ENCODE data around the gene RFFL. TPM values are rescaled to one million over a fixed set of nuclear protein-coding genes. Genes with fewer than 3 reads are reported as not detected.
A peak's percentile ranks its signal among the peaks of the same experiment; 100 is the strongest.

The RFFL gene
- total and polyA plus RNA-seq, 2 donors (not counting 1 experiment from before 2014, with no cell fraction given) = 13.6 to 36.9 TPM

- Histone ChIP-seq H3K9me3 (ENCODE audit: control extremely low read depth in 1 of 3, control insufficient read depth in 2 of 3, insufficient read depth in 1 of 3, low read length in 2 of 3) (no peaks in the 10 kb centered on the region), H3K4me1 (ENCODE audit: control insufficient read depth in 2 of 2, insufficient read depth in 2 of 2, low read length in 2 of 2) (peaks cover 15 to 16% of the 10 kb centered on the region in 2 donors), H3K4me2 (replicated peaks; ENCODE audit: low read depth, low read length, poor library complexity, severe bottlenecking) (peak within 1 kb of the TSS; percentile 80), H3K4me3 (ENCODE audit: control extremely low read depth in 1 of 5, extremely low read depth in 1 of 5, insufficient read depth in 1 of 5, low read depth in 2 of 5, low read length in 4 of 5) (peak within 1 kb of the TSS; percentile 23 to 98 (median 93)), H3K27ac (ENCODE audit: low read length in 2 of 2) (peak within 1 kb of the TSS; percentile 95 to 99), H3K36me3 (replicated peaks in 1 of 2; ENCODE audit: control extremely low read depth in 1 of 2, control insufficient read depth in 1 of 2, extremely low read depth in 1 of 2, insufficient read depth in 2 of 2, low read length in 1 of 2) (peaks cover 4% of the 10 kb centered on the region in 2 experiments), H3K79me2 (ENCODE audit: control insufficient read depth, insufficient read depth, low read length) (peaks cover 23% of the 10 kb centered on the region), H4K20me1 (ENCODE audit: control insufficient read depth, insufficient read depth, low read length, poor library complexity, severe bottlenecking) (no peaks in the 10 kb centered on the region), H3K9ac (ENCODE audit: low read length) (peak within 1 kb of the TSS; percentile 93), H3K27me3 (replicated peaks in 1 of 4; ENCODE audit: control extremely low read depth in 1 of 4, control insufficient read depth in 3 of 4, insufficient read depth in 4 of 4, low read length in 3 of 4) (no peaks in the 10 kb centered on the region), H2AFZ (ENCODE audit: insufficient read depth, low read depth, low read length, poor library complexity, severe bottlenecking) (peak within 1 kb of the TSS; percentile 90)
- H3K4me3 Mint-ChIP-seq = peak within 1 kb of the TSS; percentile 98
- CTCF ChIA-PET = interaction anchor here (1.0 to 3.2 kb wide), 9 partner anchors 11 to 560 kb away, joined by 3 to 16 read pairs (median 7); partner anchors contain the start of genes CCT6B, RAD51D, RFFL and ZNF830
- no peaks in the 10 kb centered on the region for H3K9me3 Mint-ChIP-seq (ENCODE audit: insufficient read depth)
- peak within 1 kb of the TSS; percentile 99 for H3K27ac Mint-ChIP-seq
- no peaks in the 10 kb centered on the region for H3K27me3 Mint-ChIP-seq
- POLR2A ChIA-PET = interaction anchor here (1.5 to 2.0 kb wide), 3 partner anchors 19 to 109 kb away, joined by 3 to 7 read pairs (median 5); partner anchors contain the start of genes CCT6B and ZNF830
- under 1% methylated on average over 39 of the region's 39 CpGs for WGBS (ENCODE audit: insufficient coverage)
- intact Hi-C loops (cut with micrococcal nuclease) = loop anchor here (1.0 to 5.0 kb wide), 7 partner anchors 19 to 784 kb away; partner anchors contain the start of genes AP2B1, CCT6B, SLFN5 and ZNF830
- DNase-seq = peak; percentile 96
- TF ChIP-seq EZH2 (IDR thresholded peaks at IDR 0.05; ENCODE audit: borderline replicate concordance, insufficient read depth, low read depth, low read length, poor library complexity, severe bottlenecking) = no peak
- no peak for TF ChIP-seq CTCF (IDR thresholded peaks at IDR 0.05)
- H3K4me1 Mint-ChIP-seq = peaks cover 28% of the 10 kb centered on the region
- ATAC-seq (ENCODE audit: low read depth) = peak; percentile 69
These were observed 83.2 kb downstream of the RFFL start, which contains the start of gene LIG3 for GRCh38 chr17:34980353-34980680. LIG3 (plus strand) TSS chr17:34980512; CDS start chr17:34983006, 2,494 bp downstream.

All from B cell (primary cell).